Activated T-cell treated with anti-CD3 and anti-CD28 coated beads, Interleukin-2, amount 50 U/mL, for 72 hours (primary cell): ENCODE measurements around the gene KDM8. TPM values are rescaled to one million over a fixed set of nuclear protein-coding genes. Genes with fewer than 3 reads are reported as not detected.
A peak's percentile ranks its signal among the peaks of the same experiment; 100 is the strongest.

Experiments used
- ATAC-seq, 2 donors: fragments of 150-1000 bp; cut with Tn5 transposase; replicated peaks in 1 of 2; 2 replicates each; pipeline ENCODE4 v1.10.0; 2021; ENCODE audit warnings: moderate library complexity in 2 of 2, mild to moderate bottlenecking in 1 of 2
- DNase-seq, 2 donors: peaks; one replicate each; pipeline ENCODE4 v3.0.0; 2021 to 2022; ENCODE audit warnings: mixed read lengths in 1 of 2
- H3K27ac Mint-ChIP-seq: one replicate; pipeline ENCODE4 v1.8.0; 2022; ENCODE audit warnings: mild to moderate bottlenecking, moderate library complexity, mixed read lengths
- H3K27me3 Mint-ChIP-seq: one replicate; pipeline ENCODE4 v1.8.0; 2022; ENCODE audit warnings: low read depth, mixed read lengths
- H3K36me3 Mint-ChIP-seq, 2 donors: one replicate each; pipeline ENCODE4 v1.8.0; 2022; ENCODE audit warnings: mixed read lengths in 2 of 2, mild to moderate bottlenecking in 1 of 2; ENCODE audit not compliant: insufficient read depth in 2 of 2
- H3K4me1 Mint-ChIP-seq: one replicate; pipeline ENCODE4 v1.8.0; 2022; ENCODE audit warnings: low read depth, mixed read lengths
- H3K4me3 Mint-ChIP-seq, 2 donors: one replicate each; pipeline ENCODE4 v1.8.0; 2022; ENCODE audit warnings: mild to moderate bottlenecking in 2 of 2, mixed read lengths in 2 of 2, moderate library complexity in 2 of 2
- H3K9me3 Mint-ChIP-seq, 2 donors: one replicate each; pipeline ENCODE4 v1.8.0; 2022; ENCODE audit warnings: mixed read lengths in 2 of 2
- total RNA-seq, 2 donors: library from RNA; stranded (reverse); gene quantifications; one replicate each; pipeline ENCODE4 v1.2.3, GENCODE V29; 2022

The KDM8 gene
- total RNA-seq, 2 donors from 2014 or later, result 12.8 to 16.2 TPM

DNA sequence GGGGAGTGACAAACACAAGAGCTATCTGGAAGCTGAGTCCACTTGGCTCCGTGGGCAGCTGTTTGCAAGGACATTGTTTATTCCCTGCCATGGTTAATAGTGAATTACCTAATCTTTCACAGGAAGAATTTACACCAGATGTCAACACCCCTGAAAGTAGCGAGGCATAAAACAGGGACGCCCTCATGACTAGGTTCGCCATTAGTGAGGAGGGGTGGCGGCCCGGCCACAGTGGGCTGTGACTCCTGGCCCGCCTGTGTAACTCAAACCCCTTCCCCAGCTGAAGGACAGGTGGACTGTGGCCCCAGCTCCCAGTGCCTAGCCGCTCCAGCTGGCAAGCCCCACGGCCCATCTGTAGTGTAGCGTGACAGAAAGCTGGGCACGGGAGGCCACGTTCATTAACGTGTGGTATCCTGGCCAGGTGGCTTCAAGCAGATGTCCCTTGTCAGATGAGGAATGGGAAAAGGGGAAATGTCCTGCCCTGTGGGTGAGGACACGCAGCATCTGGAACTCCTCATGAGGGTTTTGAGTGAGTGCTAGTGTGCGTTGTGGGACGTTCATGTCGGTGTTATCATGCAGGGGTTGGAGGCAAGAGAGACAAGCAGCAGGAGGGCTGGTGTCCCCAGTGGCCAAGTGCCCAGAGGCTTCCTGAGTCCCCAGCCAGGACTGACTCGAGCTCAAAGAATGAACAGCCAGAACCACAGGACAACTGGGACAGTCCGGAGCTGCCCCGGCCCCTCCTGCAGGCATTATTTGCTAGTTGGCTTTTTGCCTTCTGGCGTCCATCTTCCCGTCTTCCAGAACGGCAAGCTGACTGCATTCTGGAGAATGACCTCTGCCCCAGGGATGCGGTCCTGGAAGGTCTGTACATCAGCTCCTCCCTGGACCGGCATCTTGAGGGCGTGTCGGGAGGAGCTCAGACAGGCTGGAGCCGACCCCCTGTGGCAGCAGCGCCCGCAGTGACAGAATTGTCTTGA, 19.2 kb downstream of the KDM8 start:
- no peak for DNase-seq
- H3K4me1 Mint-ChIP-seq, result peaks cover 25% of the 10 kb centered on the region
- no peaks in the 10 kb centered on the region for H3K9me3 Mint-ChIP-seq
- no peaks in the 10 kb centered on the region for H3K27me3 Mint-ChIP-seq
- no peak overlapping the region for H3K27ac Mint-ChIP-seq
- no peak for ATAC-seq
- H3K36me3 Mint-ChIP-seq, result peaks cover 2 to 9% of the 10 kb centered on the region in 2 donors
- H3K4me3 Mint-ChIP-seq, result no peak overlapping the region

DNA sequence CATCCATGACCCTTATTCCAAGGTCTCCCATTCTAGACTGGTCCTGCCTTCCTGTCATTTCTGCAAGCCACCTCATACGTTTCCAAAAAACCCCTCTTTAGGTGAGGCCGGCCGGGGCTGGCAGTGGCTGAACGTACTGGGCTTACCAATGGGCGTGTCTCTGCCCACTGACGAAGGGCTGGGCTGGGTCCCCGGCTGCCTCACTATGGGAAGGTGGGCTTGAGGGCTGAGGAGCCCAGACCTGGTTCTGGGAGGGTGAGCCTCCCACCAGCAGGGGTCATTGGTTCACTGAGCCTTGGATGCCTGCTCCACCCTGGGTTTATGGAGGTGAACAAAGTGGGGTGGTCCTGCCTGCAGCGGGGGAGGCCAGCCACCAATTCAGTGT, 19.9 kb downstream of the KDM8 start:
- Mint-ChIP-seq H3K27ac (no peak overlapping the region), H3K4me1 (peaks cover 25% of the 10 kb centered on the region)
- ATAC-seq, result no peak

DNA sequence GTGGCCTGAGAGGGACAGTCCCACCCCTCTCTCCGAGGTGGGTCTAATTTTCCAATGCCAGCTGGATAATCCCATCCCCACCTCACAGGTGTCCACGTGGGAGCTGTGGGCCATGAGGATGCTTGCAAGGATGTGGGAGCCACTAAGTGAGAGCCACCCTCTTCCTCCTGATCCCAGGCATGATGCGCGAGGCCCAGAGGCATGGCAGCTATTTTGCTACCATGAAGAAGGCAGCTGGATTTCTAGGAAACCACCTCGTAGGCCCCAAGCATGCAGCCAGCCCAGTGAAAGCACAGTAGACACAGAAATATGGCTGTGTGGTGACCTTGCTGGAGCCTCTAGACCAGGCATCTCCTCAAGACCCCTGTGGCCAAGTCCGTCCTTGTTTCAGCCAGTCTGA, 20.4 kb downstream of the KDM8 start:
- Mint-ChIP-seq H3K9me3 (no peaks in the 10 kb centered on the region), H3K27me3 (no peaks in the 10 kb centered on the region), H3K36me3 (peaks cover 2 to 11% of the 10 kb centered on the region in 2 donors), H3K4me3 (no peak overlapping the region), H3K4me1 (peaks cover 25% of the 10 kb centered on the region), H3K27ac (no peak overlapping the region)
- ATAC-seq (no peak), DNase-seq (no peak)

More for the DNA sequence above, 19.9 kb downstream of the KDM8 start:
- no peaks in the 10 kb centered on the region for H3K9me3 Mint-ChIP-seq
- no peak overlapping the region for H3K4me3 Mint-ChIP-seq
- no peaks in the 10 kb centered on the region for H3K27me3 Mint-ChIP-seq
- peaks cover 2 to 10% of the 10 kb centered on the region in 2 donors for H3K36me3 Mint-ChIP-seq
- DNase-seq, result no peak

DNA sequence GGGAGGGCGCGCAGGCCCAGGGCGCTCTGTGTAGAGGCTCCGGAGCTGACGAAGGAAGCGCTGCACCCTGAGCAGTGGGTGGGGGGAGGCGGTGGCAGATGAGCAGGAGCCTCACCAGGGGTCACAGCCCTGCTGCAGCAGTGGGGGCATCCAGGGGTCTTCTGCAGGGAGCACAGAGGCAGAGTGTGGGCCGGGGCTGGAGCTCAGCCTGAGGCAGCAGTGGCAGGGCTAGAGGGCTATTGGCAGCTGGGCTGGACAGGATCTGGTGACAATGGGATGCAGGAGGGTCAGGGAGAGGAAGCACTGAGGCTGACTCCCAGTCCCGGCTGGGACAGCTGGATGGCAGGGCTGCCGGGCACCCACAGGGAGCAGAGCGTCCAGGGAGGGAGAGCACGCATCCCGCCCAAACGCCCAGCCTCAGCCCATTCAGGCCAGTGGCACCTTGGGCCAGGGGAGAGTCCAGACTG, 21.0 kb downstream of the KDM8 start:
- ATAC-seq, result no peak
- H3K4me3 Mint-ChIP-seq, result no peak overlapping the region

DNA sequence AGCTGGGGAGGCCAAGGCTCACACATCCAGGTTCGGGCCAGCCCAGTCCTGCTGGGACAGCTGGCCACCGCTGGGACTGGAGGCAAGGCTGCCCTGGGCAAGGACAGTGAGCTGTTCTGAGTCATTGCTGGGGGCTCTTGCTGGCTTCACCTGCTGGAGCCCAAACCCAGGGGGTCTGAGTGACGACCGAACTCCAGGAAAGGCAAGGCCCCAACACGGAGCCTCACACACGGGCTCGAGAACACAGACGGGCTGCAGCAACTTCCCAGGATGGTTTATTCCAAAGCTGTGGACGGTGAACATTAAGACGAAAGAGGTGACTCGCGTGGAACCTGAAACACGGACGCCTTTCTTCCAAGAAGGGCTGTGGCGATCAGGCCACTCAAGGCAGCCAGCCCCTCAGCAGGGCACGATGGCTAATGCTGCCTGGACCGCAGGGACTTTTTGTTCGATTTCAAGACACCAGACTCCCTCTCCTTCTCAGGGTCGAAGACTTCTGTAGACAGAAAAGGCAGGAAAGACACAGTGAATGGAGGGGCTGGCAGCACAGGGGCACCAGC, 21.5 kb downstream of the KDM8 start:
- Mint-ChIP-seq H3K27ac (peak overlapping the region; percentile 28), H3K9me3 (no peaks in the 10 kb centered on the region), H3K4me1 (peaks cover 36% of the 10 kb centered on the region), H3K36me3 (peaks cover 2 to 16% of the 10 kb centered on the region in 2 donors), H3K27me3 (no peaks in the 10 kb centered on the region), H3K4me3 (no peak overlapping the region)
- ATAC-seq (no peak), DNase-seq (no peak)

More for the DNA sequence above, 21.0 kb downstream of the KDM8 start:
- Mint-ChIP-seq H3K9me3 (no peaks in the 10 kb centered on the region), H3K27me3 (no peaks in the 10 kb centered on the region), H3K36me3 (peaks cover 2 to 13% of the 10 kb centered on the region in 2 donors), H3K4me1 (peaks cover 31% of the 10 kb centered on the region), H3K27ac (no peak overlapping the region)
- DNase-seq, result no peak

DNA sequence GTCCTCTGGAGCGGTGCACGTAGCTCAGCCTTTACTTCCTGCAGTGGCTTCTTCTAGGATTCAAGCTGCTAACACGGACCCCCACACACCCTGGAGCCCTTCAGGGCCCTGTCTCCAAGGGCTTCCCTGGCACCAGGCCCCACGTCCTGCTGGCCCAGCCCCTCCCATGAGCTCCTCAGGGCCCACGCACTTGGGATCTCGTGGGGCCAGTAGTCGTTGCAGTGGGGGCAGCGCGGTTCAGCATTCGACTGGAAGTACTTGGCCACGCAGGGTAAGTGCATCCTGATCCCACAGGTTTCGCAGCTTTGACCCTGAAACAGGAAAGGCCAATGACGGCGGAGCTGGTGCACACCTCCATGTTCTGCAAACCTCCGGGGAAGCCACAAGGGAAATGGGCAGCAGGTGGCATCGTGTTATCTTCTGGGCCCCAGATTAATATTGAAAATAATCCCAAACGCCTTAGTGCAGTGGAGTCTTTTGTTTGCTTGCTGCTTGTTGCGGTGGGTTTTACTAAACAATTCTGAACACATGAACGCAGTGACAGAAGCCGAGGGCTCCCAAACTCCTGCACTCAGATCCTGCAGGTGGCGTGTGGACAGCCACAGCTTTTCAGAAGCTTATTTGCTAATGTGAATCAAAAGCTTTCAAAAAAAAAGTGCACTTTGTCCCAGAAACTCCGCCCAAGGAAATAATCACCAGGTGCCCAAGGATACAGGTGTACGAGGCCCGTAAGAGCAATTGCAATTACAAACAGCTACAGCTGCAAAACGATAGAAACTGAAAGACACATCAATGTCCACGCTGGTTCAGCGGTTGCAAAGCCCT, 22.4 kb downstream of the KDM8 start:
- ATAC-seq (no peak), DNase-seq (no peak)
- H3K9me3 Mint-ChIP-seq, result no peaks in the 10 kb centered on the region
- peaks cover 41% of the 10 kb centered on the region for H3K4me1 Mint-ChIP-seq
- peaks cover 4 to 18% of the 10 kb centered on the region in 2 donors for H3K36me3 Mint-ChIP-seq
- peak overlapping the region in 1 of 2 donors; percentile 1 for H3K4me3 Mint-ChIP-seq
- peak overlapping the region; percentile 17 for H3K27ac Mint-ChIP-seq
- no peaks in the 10 kb centered on the region for H3K27me3 Mint-ChIP-seq

DNA sequence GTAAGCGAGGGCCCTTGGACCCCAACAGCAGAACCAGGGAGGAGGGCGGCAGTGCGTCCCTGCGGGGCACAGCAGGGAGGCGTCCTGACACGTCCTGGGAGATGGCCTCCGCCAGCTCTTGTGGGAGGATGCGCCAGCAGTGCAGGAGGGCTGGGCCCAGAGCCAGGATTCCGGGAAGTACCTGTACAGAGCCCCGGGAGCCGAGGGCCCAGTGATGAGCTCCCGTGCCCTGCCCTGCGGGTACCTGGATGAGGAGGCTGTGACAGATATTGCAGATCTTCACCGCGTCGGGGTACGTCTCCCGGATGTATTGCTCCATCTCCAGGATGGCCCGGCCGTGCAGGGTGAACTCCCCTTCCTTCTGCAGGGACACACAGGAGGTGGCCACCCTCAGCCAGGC, 23.1 kb downstream of the KDM8 start:
- DNase-seq (no peak), ATAC-seq (no peak)
- Mint-ChIP-seq H3K4me1 (peaks cover 48% of the 10 kb centered on the region), H3K9me3 (no peaks in the 10 kb centered on the region), H3K4me3 (no peak overlapping the region), H3K27ac (no peak overlapping the region), H3K27me3 (no peaks in the 10 kb centered on the region), H3K36me3 (peaks cover 8 to 21% of the 10 kb centered on the region in 2 donors)

DNA sequence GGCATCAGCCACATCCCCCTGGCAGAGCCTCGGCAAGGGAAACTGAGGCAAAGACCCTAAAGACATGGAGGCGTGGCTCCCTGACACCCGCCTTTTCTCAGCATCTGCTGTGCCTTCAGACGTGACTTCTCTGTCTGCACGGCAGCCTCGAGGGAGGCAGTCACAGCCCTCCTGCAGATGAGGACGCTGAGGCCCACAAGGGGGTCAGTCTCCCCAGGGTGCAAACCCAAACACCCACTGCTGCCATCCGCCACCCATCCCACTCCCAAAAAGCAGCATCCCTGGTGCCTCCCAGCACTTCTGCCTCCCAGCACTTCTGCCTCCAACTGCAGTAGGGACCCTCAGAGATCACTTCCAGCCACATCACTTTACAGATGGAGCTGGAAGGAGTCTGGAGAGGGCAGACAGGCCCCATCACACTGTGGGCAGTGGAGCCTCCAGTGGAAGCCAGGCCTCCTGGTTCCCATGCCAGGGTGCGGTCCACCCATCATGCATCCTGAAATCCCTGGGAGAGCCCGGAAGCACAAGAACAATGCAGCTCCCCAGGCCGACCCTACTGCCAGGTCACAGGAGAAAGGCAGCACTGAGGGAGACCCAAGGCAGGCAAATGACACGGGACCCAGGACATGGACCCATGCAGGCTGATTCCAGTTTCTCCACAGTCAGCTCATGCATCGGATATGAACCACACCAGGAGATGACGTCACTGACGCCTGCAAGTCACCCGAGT, 23.8 kb downstream of the KDM8 start:
- no peak for ATAC-seq
- H3K9me3 Mint-ChIP-seq, result no peaks in the 10 kb centered on the region
- no peak overlapping the region for H3K27ac Mint-ChIP-seq
- no peaks in the 10 kb centered on the region for H3K27me3 Mint-ChIP-seq
- H3K4me3 Mint-ChIP-seq, result no peak overlapping the region
- H3K4me1 Mint-ChIP-seq, result peaks cover 55% of the 10 kb centered on the region
- H3K36me3 Mint-ChIP-seq, result peaks cover 10 to 24% of the 10 kb centered on the region in 2 donors
- DNase-seq, result no peak

DNA sequence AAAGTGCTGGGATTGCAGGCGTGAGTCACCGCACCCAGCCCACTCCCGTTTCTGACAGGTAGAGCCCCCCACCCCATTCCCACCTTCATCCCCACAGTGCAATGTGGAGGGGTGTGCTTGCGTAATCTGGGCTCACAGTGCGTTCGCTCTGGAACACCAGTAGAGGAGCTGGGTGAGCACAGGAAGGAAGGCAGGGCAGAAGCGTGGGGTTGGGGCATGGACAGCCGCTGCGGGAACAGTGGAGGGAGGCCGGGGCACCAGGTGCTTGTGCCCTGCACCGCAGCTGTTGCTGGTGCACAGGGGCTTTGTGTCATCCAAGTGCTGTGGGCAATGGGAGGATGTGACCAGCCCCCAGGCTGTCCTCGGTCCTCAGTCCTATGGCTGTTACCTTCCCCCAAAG, 24.7 kb downstream of the KDM8 start:
- no peak for DNase-seq
- Mint-ChIP-seq H3K27me3 (no peaks in the 10 kb centered on the region), H3K36me3 (peaks cover 10 to 30% of the 10 kb centered on the region in 2 donors), H3K4me1 (peaks cover 64% of the 10 kb centered on the region), H3K4me3 (no peak overlapping the region), H3K27ac (no peak overlapping the region), H3K9me3 (no peaks in the 10 kb centered on the region)
- ATAC-seq, result no peak

DNA sequence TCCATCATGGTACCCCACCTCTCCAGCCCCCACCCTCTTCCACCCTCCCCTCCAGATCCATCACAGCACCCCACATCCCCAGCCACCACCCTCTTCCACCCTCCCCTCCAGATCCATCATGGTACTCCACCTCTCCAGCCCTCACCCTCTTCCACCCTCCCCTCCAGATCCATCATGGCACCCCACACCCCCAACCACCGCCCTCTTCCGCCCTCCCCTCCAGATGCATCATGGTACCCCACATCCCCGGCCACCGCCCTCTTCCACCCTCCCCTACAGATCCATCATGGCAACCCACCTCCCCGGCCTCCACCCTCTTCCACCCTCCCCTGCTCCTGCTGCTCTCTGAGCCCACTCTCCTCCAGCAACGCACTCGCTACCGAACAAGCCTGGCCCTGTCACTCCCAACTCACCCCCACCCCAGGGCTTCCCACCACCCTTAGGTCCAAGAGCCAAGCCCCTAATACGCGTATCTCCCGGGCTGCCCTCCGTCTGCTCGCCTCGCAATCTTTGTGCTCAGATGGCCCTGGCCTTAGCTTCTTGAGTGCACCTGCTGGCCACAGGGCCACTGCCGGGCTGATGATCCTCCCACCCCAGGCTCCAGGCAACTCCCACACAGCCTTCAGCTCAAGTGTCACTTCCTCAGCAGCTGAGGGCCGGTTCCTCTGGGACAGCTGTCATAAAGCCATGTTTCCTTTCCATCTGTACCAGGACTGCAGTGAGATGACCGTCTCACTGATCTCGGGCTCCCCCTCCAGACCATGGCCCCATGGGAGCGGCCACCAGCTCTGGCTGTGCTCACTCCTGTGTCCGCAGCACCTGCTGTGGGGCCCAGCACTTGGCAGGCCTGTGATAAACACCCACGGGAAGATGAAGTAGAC, 25.5 kb downstream of the KDM8 start:
- H3K27ac Mint-ChIP-seq, result no peak overlapping the region
- DNase-seq (no peak), ATAC-seq (no peak)
- no peaks in the 10 kb centered on the region for H3K9me3 Mint-ChIP-seq
- H3K4me1 Mint-ChIP-seq, result peaks cover 70% of the 10 kb centered on the region
- H3K27me3 Mint-ChIP-seq, result no peaks in the 10 kb centered on the region
- H3K4me3 Mint-ChIP-seq, result no peak overlapping the region
- peaks cover 10 to 30% of the 10 kb centered on the region in 2 donors for H3K36me3 Mint-ChIP-seq

DNA sequence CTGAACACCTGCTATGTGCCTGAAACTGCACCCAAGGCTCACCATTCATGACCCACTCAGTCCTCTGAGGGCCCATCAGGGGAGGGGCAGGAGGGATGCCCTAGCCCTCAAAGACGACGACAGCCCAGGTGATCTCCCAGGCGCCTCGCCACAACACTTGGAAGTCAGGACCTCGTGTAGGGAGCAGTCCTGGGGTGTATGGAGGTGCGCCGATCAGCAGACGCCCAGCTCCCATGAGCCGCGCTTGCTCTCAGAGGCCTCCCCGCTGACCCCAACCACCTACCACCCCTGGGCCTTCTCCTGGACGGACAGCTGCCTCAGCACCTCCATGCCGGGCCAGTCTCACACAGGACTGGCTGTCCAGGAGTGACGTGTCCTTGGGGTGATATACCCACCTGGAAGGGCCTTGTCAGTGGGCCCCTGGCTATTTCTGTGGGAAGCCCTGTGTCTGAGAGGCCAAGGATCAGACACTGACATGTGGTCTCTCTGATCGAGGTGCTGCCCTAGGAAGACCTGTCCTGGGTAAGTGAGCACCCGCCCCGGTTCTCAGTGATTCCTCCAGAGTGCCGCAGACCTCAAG, 26.7 kb downstream of the KDM8 start:
- Mint-ChIP-seq H3K4me3 (peak overlapping the region in 1 of 2 donors; percentile 24), H3K27me3 (no peaks in the 10 kb centered on the region), H3K4me1 (peaks cover 77% of the 10 kb centered on the region), H3K27ac (no peak overlapping the region), H3K36me3 (peaks cover 10 to 31% of the 10 kb centered on the region in 2 donors), H3K9me3 (no peaks in the 10 kb centered on the region)
- no peak for DNase-seq
- no peak for ATAC-seq
